MM.1S (cell line): Measurements from ENCODE around the gene HOXC13.

Experiments
- EZH2 ChIP-seq: fragments of 300-600 bp; sonication (generic); optimal IDR thresholded peaks from 2 replicates; pipeline ENCODE3; 2017; ENCODE audit warnings: low read depth, mild to moderate bottlenecking, antibody characterized with exemption, low read length, mixed read lengths
- EZH2phosphoT487 ChIP-seq: fragments of 300-600 bp; sonication (generic); IDR thresholded peaks from 2 replicates; pipeline ENCODE4 v1.6.1; 2018; ENCODE audit warnings: antibody characterized with exemption, low read length
- TF ChIP-seq, protein P1 (sequence below): fragments of 300-600 bp; sonication (generic); IDR thresholded peaks from 2 replicates; pipeline ENCODE4 v1.5.1; 2016; ENCODE audit warnings: antibody characterized with exemption, low read length, mixed read lengths

DNA sequence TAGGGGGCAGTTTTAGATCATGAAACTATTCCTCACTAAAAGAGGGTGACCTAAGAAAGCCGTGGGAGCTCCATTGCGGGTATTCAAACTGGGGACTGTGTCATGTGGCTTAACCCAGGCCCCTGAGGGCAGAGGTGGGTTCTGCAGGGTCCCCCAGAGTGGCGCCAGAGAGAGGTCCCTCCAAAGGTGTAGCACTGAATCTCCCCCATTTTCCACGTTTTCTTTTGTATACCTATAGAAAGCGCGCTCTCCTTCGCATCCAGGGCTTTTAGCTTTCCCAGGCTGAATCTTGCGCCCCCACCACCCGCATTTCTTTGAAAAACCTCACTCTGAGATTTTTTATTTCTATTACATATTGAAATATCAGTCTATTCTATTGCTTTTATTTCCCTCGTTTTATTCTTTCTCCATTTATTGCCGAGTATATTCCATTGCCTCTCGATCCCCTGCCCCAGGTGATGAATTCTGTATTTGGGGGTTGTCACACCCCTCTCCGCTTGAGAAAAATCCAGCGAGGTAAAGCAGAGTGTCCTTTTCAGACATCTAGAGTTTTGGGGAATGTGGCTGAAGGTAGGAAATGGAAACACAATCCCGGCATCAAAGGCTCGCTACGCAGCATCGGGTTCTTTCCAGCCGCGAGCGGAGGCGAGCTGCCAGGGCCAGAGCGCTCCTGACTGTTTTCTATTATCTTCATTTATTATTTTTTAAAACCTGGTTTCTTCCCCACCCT, 870 bp upstream of the HOXC13 start:
- TF ChIP-seq, protein P1, sequence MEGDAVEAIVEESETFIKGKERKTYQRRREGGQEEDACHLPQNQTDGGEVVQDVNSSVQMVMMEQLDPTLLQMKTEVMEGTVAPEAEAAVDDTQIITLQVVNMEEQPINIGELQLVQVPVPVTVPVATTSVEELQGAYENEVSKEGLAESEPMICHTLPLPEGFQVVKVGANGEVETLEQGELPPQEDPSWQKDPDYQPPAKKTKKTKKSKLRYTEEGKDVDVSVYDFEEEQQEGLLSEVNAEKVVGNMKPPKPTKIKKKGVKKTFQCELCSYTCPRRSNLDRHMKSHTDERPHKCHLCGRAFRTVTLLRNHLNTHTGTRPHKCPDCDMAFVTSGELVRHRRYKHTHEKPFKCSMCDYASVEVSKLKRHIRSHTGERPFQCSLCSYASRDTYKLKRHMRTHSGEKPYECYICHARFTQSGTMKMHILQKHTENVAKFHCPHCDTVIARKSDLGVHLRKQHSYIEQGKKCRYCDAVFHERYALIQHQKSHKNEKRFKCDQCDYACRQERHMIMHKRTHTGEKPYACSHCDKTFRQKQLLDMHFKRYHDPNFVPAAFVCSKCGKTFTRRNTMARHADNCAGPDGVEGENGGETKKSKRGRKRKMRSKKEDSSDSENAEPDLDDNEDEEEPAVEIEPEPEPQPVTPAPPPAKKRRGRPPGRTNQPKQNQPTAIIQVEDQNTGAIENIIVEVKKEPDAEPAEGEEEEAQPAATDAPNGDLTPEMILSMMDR: no peak
- no peak for TF ChIP-seq EZH2
- no peak for TF ChIP-seq EZH2phosphoT487
